Bronchial epithelial cell (primary cell): ENCODE data around the gene HSD17B1. TPM values are rescaled to one million over a fixed set of nuclear protein-coding genes. Genes with fewer than 3 reads are reported as not detected.

Source experiments
- DNase-seq: peaks from one replicate; pipeline ENCODE4 v3.0.0-alpha.2; 2010; ENCODE audit warnings: low read depth
- FAIRE-seq: peaks from 2 replicates; lab custom pipeline; 2011; peaks lifted over from hg19 to GRCh38; lab: Jason Lieb, UNC
- H3K27me3 ChIP-seq: 2 replicates; pipeline ENCODE4 v1.5.1; 2011; ENCODE audit warnings: low read length; ENCODE audit not compliant: control insufficient read depth, insufficient read depth
- H3K36me3 ChIP-seq: 2 replicates; pipeline ENCODE4 v1.5.1; 2011; ENCODE audit warnings: low read length; ENCODE audit not compliant: control insufficient read depth, insufficient read depth
- H3K4me3 ChIP-seq: 2 replicates; pipeline ENCODE4 v1.5.1; 2011; ENCODE audit warnings: mild to moderate bottlenecking, low read depth, low read length, control low read depth
- CTCF ChIP-seq: IDR thresholded peaks from 2 replicates; pipeline ENCODE4 v1.5.1; 2011; ENCODE audit warnings: mild to moderate bottlenecking, moderate library complexity, low read length, control low read depth, inconsistent platforms; ENCODE audit not compliant: insufficient read depth, severe bottlenecking
- total RNA-seq: library from RNA; depleted of rRNA; stranded (reverse); fragments of >200 nt; gene quantifications from 2 replicates; pipeline ENCODE4 v1.2.1, GENCODE V29; 2014

Gene HSD17B1
- total RNA-seq, 1 donor from 2014 or later, result 7.4 TPM

- DNase-seq, result no peak
- peaks cover 16% of the 10 kb centered on the region for H3K36me3 ChIP-seq
- TF ChIP-seq CTCF, result no peak
- no peak for FAIRE-seq
- H3K27me3 ChIP-seq, result no peaks in the 10 kb centered on the region
- no peak overlapping the region for H3K4me3 ChIP-seq
Measured at GRCh38 chr17:42579794-42580551, 27.2 kb downstream of the HSD17B1 start.

- no peak overlapping the region for H3K4me3 ChIP-seq
- DNase-seq (no peak), FAIRE-seq (no peak)
- TF ChIP-seq CTCF, result no peak
- no peaks in the 10 kb centered on the region for H3K27me3 ChIP-seq
- H3K36me3 ChIP-seq, result peaks cover 18% of the 10 kb centered on the region
Measured at GRCh38 chr17:42581744-42582270, 29.1 kb downstream of the HSD17B1 start.

GRCh38 chr17:42584880-42585279 is 32.2 kb downstream of the HSD17B1 start:
- no peak overlapping the region for H3K4me3 ChIP-seq
- no peak for TF ChIP-seq CTCF
- FAIRE-seq (no peak), DNase-seq (no peak)
- peaks cover 15% of the 10 kb centered on the region for H3K36me3 ChIP-seq
- H3K27me3 ChIP-seq, result no peaks in the 10 kb centered on the region

GRCh38 chr17:42585353-42585752 is 32.6 kb downstream of the HSD17B1 start:
- no peak overlapping the region for H3K4me3 ChIP-seq
- H3K27me3 ChIP-seq, result no peaks in the 10 kb centered on the region
- TF ChIP-seq CTCF, result no peak
- DNase-seq (no peak), FAIRE-seq (no peak)
- H3K36me3 ChIP-seq, result peaks cover 15% of the 10 kb centered on the region

- Histone ChIP-seq H3K27me3 (no peaks in the 10 kb centered on the region), H3K36me3 (peaks cover 18% of the 10 kb centered on the region), H3K4me3 (no peak overlapping the region)
- DNase-seq (peak; percentile 98), FAIRE-seq (peak; percentile 89)
- TF ChIP-seq CTCF, result no peak
Measured at GRCh38 chr17:42586514-42587230, 33.9 kb downstream of the HSD17B1 start.
